HepG2 (cell line): ENCODE measurements around the gene CRMP1. TPM values are rescaled to one million over a fixed set of nuclear protein-coding genes. Genes with fewer than 3 reads are reported as not detected.

Experiments used
- ATAC-seq: fragments of 200-7000 bp; cut with Tn5 transposase; 3 replicates; pipeline ENCODE4 v1.9.1; 2020; ENCODE audit warnings: mild to moderate bottlenecking, moderate library complexity
- BruUV-seq: library from RNA; stranded (reverse); fragments of 400-500 nt; replicated peaks from 2 replicates; lab custom pipeline; 2021; lab: Mats Ljungman, UMichigan
- CTCF ChIA-PET: fragments of 300-600 bp; formaldehyde crosslinking; extraction: SDS; loops from one replicate; lab custom pipeline; 2021; ENCODE audit warnings: low total read pairs, inconsistent platforms, low intra/inter-chr PET ratio; lab: Yijun Ruan, JAX
- POLR2A ChIA-PET: fragments of 350-600 bp; sonication (Branson Sonifier 250); formaldehyde crosslinking; loops from one replicate; lab custom pipeline; 2020; ENCODE audit warnings: antibody characterized with exemption, inconsistent platforms; lab: Yijun Ruan, JAX
- DNase-seq: peaks from one replicate; pipeline ENCODE4 v3.0.0-alpha.2; 2015; ENCODE audit warnings: low spot score
- FAIRE-seq: peaks from 3 replicates; lab custom pipeline; 2011; peaks lifted over from hg19 to GRCh38; lab: Jason Lieb, UNC
- H2AFZ ChIP-seq: one replicate; pipeline ENCODE4 v1.6.1; 2011; ENCODE audit warnings: low read length, inconsistent platforms
- H3K27ac ChIP-seq: fragments of 300-600 bp; 3 replicates; pipeline ENCODE4 v1.8.0; 2011; ENCODE audit warnings: mixed run types, mild to moderate bottlenecking, mixed read lengths, low read length, inconsistent platforms; ENCODE audit not compliant: insufficient read depth; ENCODE audit errors: extremely low read length
- H3K27me3 ChIP-seq, 2 experiments: fragments of 200-600 bp in 1 of 2; 2 replicates in 1 of 2; 3 replicates in 1 of 2; pipeline versions ENCODE4 v1.6.0 to v1.8.0; 2011; ENCODE audit warnings: low read length in 2 of 2, mild to moderate bottlenecking in 2 of 2, moderate library complexity in 2 of 2, inconsistent platforms in 1 of 2; ENCODE audit not compliant: insufficient read depth in 2 of 2, control insufficient read depth in 1 of 2
- H3K36me3 ChIP-seq, 2 experiments: fragments of 200-600 bp in 1 of 2; replicated peaks in 1 of 2; 2 replicates in 1 of 2; 3 replicates in 1 of 2; pipeline versions ENCODE4 v1.5.1 to v1.8.0; 2011; ENCODE audit warnings: low read length in 2 of 2, inconsistent platforms in 1 of 2; ENCODE audit not compliant: insufficient read depth in 2 of 2, control insufficient read depth in 1 of 2
- H3K4me1 ChIP-seq: 2 replicates; pipeline ENCODE4 v1.5.1; 2012; ENCODE audit warnings: low read length, inconsistent platforms; ENCODE audit not compliant: insufficient read depth
- H3K4me2 ChIP-seq: 2 replicates; pipeline ENCODE4 v1.6.0; 2011; ENCODE audit warnings: low read depth, low read length, inconsistent platforms
- H3K4me3 ChIP-seq, 3 experiments: fragments of 200-600 bp in 1 of 3; sonication (generic), shearing (Covaris generic) in 1 of 3; replicated peaks in 1 of 3; 2 replicates each; pipeline ENCODE4 v1.5.1; 2011 to 2016; ENCODE audit warnings: low read length in 3 of 3, inconsistent platforms in 2 of 3, low read depth in 2 of 3, mild to moderate bottlenecking in 2 of 3, control low read depth in 1 of 3, mixed read lengths in 1 of 3; ENCODE audit not compliant: insufficient read depth in 1 of 3
- H3K79me2 ChIP-seq: one replicate; pipeline ENCODE4 v1.6.1; 2011; ENCODE audit warnings: low read length, inconsistent platforms; ENCODE audit not compliant: insufficient read depth
- H3K9ac ChIP-seq: 2 replicates; pipeline ENCODE4 v1.6.0; 2011; ENCODE audit warnings: mild to moderate bottlenecking, low read depth, low read length, inconsistent platforms; ENCODE audit not compliant: insufficient read depth
- H3K9me3 ChIP-seq: 2 replicates; pipeline ENCODE4 v1.5.1; 2012; ENCODE audit warnings: mild to moderate bottlenecking, low read length
- H4K20me1 ChIP-seq: 2 replicates; pipeline ENCODE4 v1.6.0; 2011; ENCODE audit warnings: inconsistent platforms, mild to moderate bottlenecking, low read length, moderate library complexity; ENCODE audit not compliant: insufficient read depth
- ARNT2 ChIP-seq: sonication (generic); formaldehyde crosslinking; IDR thresholded peaks from 2 replicates; pipeline ENCODE4 v1.8.0; 2022; ENCODE audit warnings: mild to moderate bottlenecking, low read depth, missing genetic modification reagents, moderate library complexity
- CREB3 ChIP-seq: sonication (generic); formaldehyde crosslinking; IDR thresholded peaks from 2 replicates; pipeline ENCODE4 v1.5.0; 2020; ENCODE audit warnings: missing genetic modification reagents
- HIC2 ChIP-seq: sonication (generic); formaldehyde crosslinking; IDR thresholded peaks from 2 replicates; pipeline ENCODE4 v1.9.0; 2022; ENCODE audit warnings: low read depth, missing genetic modification reagents
- HNRNPUL1 ChIP-seq: fragments of 200-400 bp; formaldehyde crosslinking; IDR thresholded peaks from 2 replicates; pipeline ENCODE4 v1.6.1; 2017; ENCODE audit warnings: low read depth, mild to moderate bottlenecking, low read length, moderate library complexity
- MIER2 ChIP-seq: IDR thresholded peaks from 2 replicates; pipeline ENCODE4 v1.6.1; 2016; ENCODE audit warnings: missing biosample characterization, missing genetic modification reagents
- SOX13 ChIP-seq, 3 experiments: fragments of 450-650 bp in 1 of 3; sonication (generic) in 1 of 3; formaldehyde crosslinking in 1 of 3; IDR thresholded peaks in 2 of 3; conservative IDR thresholded peaks in 1 of 3; 2 replicates each; pipeline versions ENCODE4 v1.5.0 to v1.6.1; 2016 to 2020; ENCODE audit warnings: antibody characterized with exemption in 1 of 3, mild to moderate bottlenecking in 1 of 3, missing compliant biosample characterization in 1 of 3, missing genetic modification reagents in 1 of 3, moderate library complexity in 1 of 3
- ZBTB20 ChIP-seq: sonication (generic); formaldehyde crosslinking; IDR thresholded peaks from 2 replicates; pipeline ENCODE4 v1.8.1; 2023; ENCODE audit warnings: missing genetic modification reagents, low read depth, mild to moderate bottlenecking, borderline replicate concordance
- ZFP36 ChIP-seq: fragments of 150-350 bp; IDR thresholded peaks from 2 replicates; pipeline ENCODE4 v1.6.1; 2018; ENCODE audit warnings: borderline replicate concordance, low read length, low read depth; ENCODE audit not compliant: partially characterized antibody
- ZFP36L2 ChIP-seq: sonication (generic); formaldehyde crosslinking; IDR thresholded peaks from 2 replicates; pipeline ENCODE4 v1.4.0; 2020; ENCODE audit warnings: missing genetic modification reagents
- ZFX ChIP-seq: sonication (generic); formaldehyde crosslinking; IDR thresholded peaks from 2 replicates; pipeline ENCODE4 v1.4.0; 2020; ENCODE audit warnings: mild to moderate bottlenecking, low read depth, missing genetic modification reagents, moderate library complexity
- ZNF34 ChIP-seq: sonication (generic); formaldehyde crosslinking; IDR thresholded peaks from 2 replicates; pipeline ENCODE4 v1.4.0; 2020; ENCODE audit warnings: mild to moderate bottlenecking, missing genetic modification reagents, borderline replicate concordance
- ZNF615 ChIP-seq: sonication (generic); formaldehyde crosslinking; IDR thresholded peaks from 2 replicates; pipeline ENCODE4 v1.5.0; 2020; ENCODE audit warnings: mild to moderate bottlenecking, missing genetic modification reagents, borderline replicate concordance
- ZNF816 ChIP-seq: sonication (generic); formaldehyde crosslinking; IDR thresholded peaks from 2 replicates; pipeline ENCODE4 v1.8.0; 2022; ENCODE audit warnings: missing genetic modification reagents, mild to moderate bottlenecking, borderline replicate concordance
- ZSCAN22 ChIP-seq: sonication (generic); formaldehyde crosslinking; IDR thresholded peaks from 2 replicates; pipeline ENCODE4 v1.4.0; 2020; ENCODE audit warnings: mild to moderate bottlenecking, missing genetic modification reagents
- WGBS: methylation state at CpG from one replicate; pipeline ENCODE4 v1.1.6; 2017; ENCODE audit warnings: low lambda C conversion rate; 5-methylcytosine and 5-hydroxymethylcytosine counted together
- in situ Hi-C: cut with HindIII; loops from 2 replicates; pipeline ENCODE4 v1.10.0; 2017; ENCODE audit warnings: low pct_unique_long_range_greater_than_20kb; ENCODE audit not compliant: extremely low pct_ligation_motif_present
- intact Hi-C: fragments of 100-400 bp; cut with micrococcal nuclease; formaldehyde crosslinking; loops from one replicate; pipeline ENCODE4 v1.10.0; 2022; ENCODE audit not compliant: unreplicated experiment
- polyA plus RNA-seq, 8 experiments: library from polyadenylated mRNA; depleted of rRNA in 3 of 8; stranded (reverse) in 7 of 8; unstranded in 1 of 8; fragments of >200 nt; fragmentation: Illumina TruSeq in 4 of 8; extraction: Trizol in 4 of 8; gene quantifications; 2 replicates each; pipeline versions ENCODE4 v1.2.1 to v1.2.3, GENCODE V29; 2011 to 2016; ENCODE audit warnings: low read depth in 4 of 8, missing spikeins in 1 of 8, mixed read lengths in 1 of 8; ENCODE audit not compliant: insufficient read depth in 1 of 8
- total RNA-seq, 5 experiments: library from RNA; depleted of rRNA; stranded (reverse); fragments of >200 nt; fragmentation: Illumina TruSeq; extraction: Trizol; gene quantifications; 2 replicates each; pipeline ENCODE4 v1.2.3, GENCODE V29; 2016; ENCODE audit warnings: low read depth in 1 of 5
- TF ChIP-seq, protein P1 (sequence below): sonication (generic); formaldehyde crosslinking; IDR thresholded peaks from 2 replicates; pipeline ENCODE4 v1.4.0; 2020; ENCODE audit warnings: low read depth, mild to moderate bottlenecking, missing genetic modification reagents

CRMP1 gene
- total and polyA plus RNA-seq, 2 of the 13 experiments (the other 11 are each of a cell fraction or from before 2014, with no cell fraction given): not detected

DNA sequence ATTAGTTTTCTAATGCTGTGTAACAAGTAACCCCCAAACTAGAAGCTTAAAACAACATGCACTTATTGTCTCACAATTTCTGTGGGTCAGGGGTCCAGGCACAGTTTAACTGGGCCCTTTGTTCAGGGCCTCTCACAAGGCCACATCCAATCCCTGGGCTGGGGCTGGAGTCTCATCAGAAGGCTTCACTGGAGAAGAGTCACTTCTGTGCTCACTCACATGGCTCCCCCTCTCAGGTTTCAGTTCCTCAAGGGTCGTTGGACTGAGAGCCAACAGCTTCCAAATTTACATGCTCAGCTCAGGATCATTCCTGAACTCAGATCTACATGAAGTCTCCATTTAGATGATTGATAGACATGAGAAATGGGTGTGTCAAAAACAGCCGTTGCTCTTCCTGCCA, 104.7 kb downstream of the CRMP1 start (continued):
- no peak for TF ChIP-seq HIC2 (CRISPR knock-in tag)

DNA sequence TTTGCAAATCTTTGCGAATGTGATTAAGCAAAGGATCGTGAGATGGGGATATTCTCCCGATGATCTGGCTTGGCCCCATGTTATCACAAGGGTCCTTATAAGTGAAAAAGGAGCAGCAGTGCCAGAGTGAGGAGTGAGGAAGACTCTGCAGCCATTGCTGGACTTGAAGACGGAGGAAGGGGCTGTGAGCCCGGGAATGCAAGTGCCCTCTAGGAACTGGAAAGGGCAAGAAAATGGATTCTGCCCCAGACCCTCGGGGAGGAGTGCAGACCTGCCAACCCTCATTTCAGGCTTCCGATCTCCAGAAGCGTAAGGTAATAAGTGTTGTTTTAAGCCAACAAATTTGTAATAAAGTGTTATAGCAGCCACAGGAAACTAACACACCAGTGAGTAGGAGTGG, 105.6 kb downstream of the CRMP1 start:
- no peak for TF ChIP-seq ZNF34
- TF ChIP-seq ARNT2 (CRISPR knock-in tag): no peak
- TF ChIP-seq MIER2 (CRISPR knock-in tag): no peak
- no peak for TF ChIP-seq ZFX (CRISPR knock-in tag)
- no peak for TF ChIP-seq ZBTB20
- TF ChIP-seq ZFP36L2 (CRISPR knock-in tag): no peak
- no peak for TF ChIP-seq HNRNPUL1
- TF ChIP-seq ZFP36: no peak
- no peak for TF ChIP-seq CREB3 (CRISPR knock-in tag)
- no peak for TF ChIP-seq ZSCAN22 (CRISPR knock-in tag)
- TF ChIP-seq ZNF816 (CRISPR knock-in tag): no peak
- no peak for TF ChIP-seq ZNF615 (CRISPR knock-in tag)
- TF ChIP-seq, protein P1, sequence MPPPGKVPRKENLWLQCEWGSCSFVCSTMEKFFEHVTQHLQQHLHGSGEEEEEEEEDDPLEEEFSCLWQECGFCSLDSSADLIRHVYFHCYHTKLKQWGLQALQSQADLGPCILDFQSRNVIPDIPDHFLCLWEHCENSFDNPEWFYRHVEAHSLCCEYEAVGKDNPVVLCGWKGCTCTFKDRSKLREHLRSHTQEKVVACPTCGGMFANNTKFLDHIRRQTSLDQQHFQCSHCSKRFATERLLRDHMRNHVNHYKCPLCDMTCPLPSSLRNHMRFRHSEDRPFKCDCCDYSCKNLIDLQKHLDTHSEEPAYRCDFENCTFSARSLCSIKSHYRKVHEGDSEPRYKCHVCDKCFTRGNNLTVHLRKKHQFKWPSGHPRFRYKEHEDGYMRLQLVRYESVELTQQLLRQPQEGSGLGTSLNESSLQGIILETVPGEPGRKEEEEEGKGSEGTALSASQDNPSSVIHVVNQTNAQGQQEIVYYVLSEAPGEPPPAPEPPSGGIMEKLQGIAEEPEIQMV (CRISPR knock-in tag): no peak
- no peak for TF ChIP-seq SOX13 (IDR thresholded peaks at IDR 0.05)
- TF ChIP-seq SOX13 (CRISPR knock-in tag; conservative IDR thresholded peaks at IDR 0.05 in 1 of 2, IDR thresholded peaks at IDR 0.05 in 1 of 2): no peak
- POLR2A ChIA-PET: no interaction called here
- Histone ChIP-seq H3K79me2 (no peaks in the 10 kb centered on the region), H3K9me3 (no peaks in the 10 kb centered on the region), H3K27ac (no peak overlapping the region), H3K4me2 (no peak overlapping the region), H3K36me3 (peaks cover 17 to 40% of the 10 kb centered on the region in 2 experiments), H3K9ac (no peak overlapping the region), H3K4me3 (no peak overlapping the region), H2AFZ (no peak overlapping the region), H3K27me3 (no peaks in the 10 kb centered on the region; a peak in 1 of 5 replicates), H3K4me1 (no peaks in the 10 kb centered on the region), H4K20me1 (no peaks in the 10 kb centered on the region)
- 94% methylated on average over 8 of the region's 8 CpGs for WGBS
- no TSS peak for BruUV-seq
- CTCF ChIA-PET: no interaction called here
- intact Hi-C loops: no loop called here
- DNase-seq (no peak), FAIRE-seq (no peak), ATAC-seq (no peak)
- in situ Hi-C loops: no loop called here
